HG02943 (cell line): Measurements from ENCODE around the gene LUZP1.

Source experiments
- ATAC-seq: cut with Tn5 transposase; IDR thresholded peaks from one replicate; pipeline ENCODE4 v1.9.1; 2021; ENCODE audit warnings: mild to moderate bottlenecking, low read depth, moderate library complexity; ENCODE audit not compliant: unreplicated experiment

Gene LUZP1

GRCh38 chr1:23120383-23120782, 48.3 kb downstream of the LUZP1 start:
- no peak for ATAC-seq

- no peak for ATAC-seq
Measured at GRCh38 chr1:23118957-23119792, 49.5 kb downstream of the LUZP1 start.

- ATAC-seq: no peak
Measured at GRCh38 chr1:23118407-23118806, 50.2 kb downstream of the LUZP1 start.

GRCh38 chr1:23116921-23117699, 51.5 kb downstream of the LUZP1 start:
- ATAC-seq: no peak

- ATAC-seq: no peak
Measured at GRCh38 chr1:23116216-23116836, 52.3 kb downstream of the LUZP1 start.

GRCh38 chr1:23114424-23115079, 54.1 kb downstream of the LUZP1 start:
- ATAC-seq: no peak

GRCh38 chr1:23111600-23112535, 56.8 kb downstream of the LUZP1 start:
- no peak for ATAC-seq

GRCh38 chr1:23110391-23110790, 58.3 kb downstream of the LUZP1 start:
- ATAC-seq: no peak

- no peak for ATAC-seq
Measured at GRCh38 chr1:23108918-23109533, 59.6 kb downstream of the LUZP1 start.

- no peak for ATAC-seq
Measured at GRCh38 chr1:23103001-23103889, 65.4 kb downstream of the LUZP1 start.

- no peak for ATAC-seq
Measured at GRCh38 chr1:23102289-23102688, 66.4 kb downstream of the LUZP1 start.

- no peak for ATAC-seq
Measured at GRCh38 chr1:23101887-23102286, 66.8 kb downstream of the LUZP1 start.

GRCh38 chr1:23101101-23101827, 67.4 kb downstream of the LUZP1 start:
- ATAC-seq: no peak

- no peak for ATAC-seq
Measured at GRCh38 chr1:23100074-23100748, 68.4 kb downstream of the LUZP1 start.

- no peak for ATAC-seq
Measured at GRCh38 chr1:23099171-23099536, 69.5 kb downstream of the LUZP1 start.

- ATAC-seq: no peak
Measured at GRCh38 chr1:23098463-23099170, 70.0 kb downstream of the LUZP1 start.

- no peak for ATAC-seq
Measured at GRCh38 chr1:23097316-23097715, 71.3 kb downstream of the LUZP1 start.
